Activated T-helper 17 cell treated with anti-CD3 and anti-CD28 coated beads, Interleukin-2, amount 50 U/mL, for 72 hours (primary cell): ENCODE results near the gene DNMT3L. TPM values are rescaled to one million over a fixed set of nuclear protein-coding genes. Genes with fewer than 3 reads are reported as not detected.
A peak's percentile ranks its signal among the peaks of the same experiment; 100 is the strongest.

ENCODE experiments used
- ATAC-seq: fragments of 150-1000 bp; cut with Tn5 transposase; replicated peaks from 2 replicates; pipeline ENCODE4 v1.10.0; 2021; ENCODE audit warnings: mild to moderate bottlenecking, moderate library complexity
- H3K27ac Mint-ChIP-seq: one replicate; pipeline ENCODE4 v1.8.0; 2022; ENCODE audit warnings: mixed read lengths
- H3K27me3 Mint-ChIP-seq: one replicate; pipeline ENCODE4 v1.8.0; 2022; ENCODE audit warnings: mixed read lengths
- H3K36me3 Mint-ChIP-seq: one replicate; pipeline ENCODE4 v1.8.0; 2022; ENCODE audit warnings: low read depth, mild to moderate bottlenecking, mixed read lengths
- H3K4me1 Mint-ChIP-seq: one replicate; pipeline ENCODE4 v1.8.0; 2022; ENCODE audit warnings: mixed read lengths
- H3K4me3 Mint-ChIP-seq: one replicate; pipeline ENCODE4 v1.8.0; 2022; ENCODE audit warnings: mild to moderate bottlenecking, mixed read lengths
- H3K9me3 Mint-ChIP-seq: one replicate; pipeline ENCODE4 v1.8.0; 2022; ENCODE audit warnings: mixed read lengths
- total RNA-seq, 2 donors: library from RNA; stranded (reverse); gene quantifications; one replicate each; pipeline ENCODE4 v1.2.3, GENCODE V29; 2022

Gene DNMT3L
- total RNA-seq, 2 donors from 2014 or later = not detected

GRCh38 chr21:44272284-44272858 lies 10.7 kb upstream of the DNMT3L start:
- Mint-ChIP-seq H3K27ac (no peak overlapping the region), H3K27me3 (no peaks in the 10 kb centered on the region), H3K4me3 (no peak overlapping the region), H3K4me1 (no peaks in the 10 kb centered on the region), H3K36me3 (no peaks in the 10 kb centered on the region), H3K9me3 (no peaks in the 10 kb centered on the region)
- ATAC-seq = no peak

- no peaks in the 10 kb centered on the region for H3K4me1 Mint-ChIP-seq
- no peaks in the 10 kb centered on the region for H3K36me3 Mint-ChIP-seq
- no peaks in the 10 kb centered on the region for H3K27me3 Mint-ChIP-seq
- H3K27ac Mint-ChIP-seq = no peak overlapping the region
- no peaks in the 10 kb centered on the region for H3K9me3 Mint-ChIP-seq
- ATAC-seq = no peak
- H3K4me3 Mint-ChIP-seq = no peak overlapping the region
Observed at GRCh38 chr21:44271558-44272283, 10.0 kb upstream of the DNMT3L start.

GRCh38 chr21:44269090-44269489 lies 7.4 kb upstream of the DNMT3L start:
- Mint-ChIP-seq H3K27me3 (no peaks in the 10 kb centered on the region), H3K9me3 (no peaks in the 10 kb centered on the region), H3K4me3 (no peak overlapping the region), H3K36me3 (no peaks in the 10 kb centered on the region), H3K4me1 (no peaks in the 10 kb centered on the region), H3K27ac (no peak overlapping the region)
- no peak for ATAC-seq

GRCh38 chr21:44267655-44268142 lies 6.0 kb upstream of the DNMT3L start:
- peak; percentile 46 for ATAC-seq
- Mint-ChIP-seq H3K4me3 (no peak overlapping the region), H3K27me3 (no peaks in the 10 kb centered on the region), H3K9me3 (no peaks in the 10 kb centered on the region), H3K4me1 (no peaks in the 10 kb centered on the region), H3K36me3 (no peaks in the 10 kb centered on the region), H3K27ac (no peak overlapping the region)

DNA sequence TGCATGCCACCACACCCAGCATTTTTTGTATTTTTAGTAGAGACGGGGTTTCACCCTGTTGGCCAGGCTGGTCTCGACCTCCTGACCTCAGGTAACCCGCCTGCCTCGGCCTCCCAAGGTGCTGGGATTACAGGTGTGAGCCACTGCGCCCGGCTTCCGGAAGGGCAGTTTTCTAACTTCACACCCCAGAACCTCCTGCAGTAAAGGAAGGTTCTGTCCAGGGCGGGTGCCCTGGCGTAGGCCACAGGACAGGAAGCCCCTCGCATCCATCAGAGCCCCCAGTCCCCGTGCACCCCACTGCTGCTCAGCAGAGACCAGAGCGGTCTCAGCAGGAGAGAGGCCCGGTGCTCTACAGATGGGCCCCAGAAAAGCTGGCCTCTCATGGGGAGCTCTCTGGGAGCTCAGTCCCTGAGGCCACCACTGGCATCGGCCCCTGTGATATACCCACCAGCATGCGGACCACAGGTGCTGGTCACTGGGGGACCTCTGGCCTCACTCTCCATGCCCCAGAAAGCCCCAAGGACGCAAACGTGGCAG lies 4.1 kb upstream of the DNMT3L start:
- H3K27me3 Mint-ChIP-seq = no peaks in the 10 kb centered on the region

GRCh38 chr21:44263768-44264167 lies 2.1 kb upstream of the DNMT3L start:
- H3K27me3 Mint-ChIP-seq = no peaks in the 10 kb centered on the region
- no peaks in the 10 kb centered on the region for H3K36me3 Mint-ChIP-seq
- H3K4me1 Mint-ChIP-seq = no peaks in the 10 kb centered on the region
- ATAC-seq = no peak
- H3K4me3 Mint-ChIP-seq = no peak overlapping the region
- H3K27ac Mint-ChIP-seq = no peak overlapping the region
- no peaks in the 10 kb centered on the region for H3K9me3 Mint-ChIP-seq

More for the DNA sequence above, 4.1 kb upstream of the DNMT3L start:
- no peaks in the 10 kb centered on the region for H3K36me3 Mint-ChIP-seq
- no peak for ATAC-seq
- H3K4me1 Mint-ChIP-seq = no peaks in the 10 kb centered on the region
- no peak overlapping the region for H3K27ac Mint-ChIP-seq
- H3K4me3 Mint-ChIP-seq = no peak overlapping the region
- no peaks in the 10 kb centered on the region for H3K9me3 Mint-ChIP-seq

- ATAC-seq = no peak
- no peaks in the 10 kb centered on the region for H3K27me3 Mint-ChIP-seq
- no peak overlapping the region for H3K4me3 Mint-ChIP-seq
- no peaks in the 10 kb centered on the region for H3K4me1 Mint-ChIP-seq
- no peaks in the 10 kb centered on the region for H3K36me3 Mint-ChIP-seq
- H3K27ac Mint-ChIP-seq = no peak overlapping the region
- no peaks in the 10 kb centered on the region for H3K9me3 Mint-ChIP-seq
Observed at GRCh38 chr21:44263221-44263760, 1.6 kb upstream of the DNMT3L start.

DNA sequence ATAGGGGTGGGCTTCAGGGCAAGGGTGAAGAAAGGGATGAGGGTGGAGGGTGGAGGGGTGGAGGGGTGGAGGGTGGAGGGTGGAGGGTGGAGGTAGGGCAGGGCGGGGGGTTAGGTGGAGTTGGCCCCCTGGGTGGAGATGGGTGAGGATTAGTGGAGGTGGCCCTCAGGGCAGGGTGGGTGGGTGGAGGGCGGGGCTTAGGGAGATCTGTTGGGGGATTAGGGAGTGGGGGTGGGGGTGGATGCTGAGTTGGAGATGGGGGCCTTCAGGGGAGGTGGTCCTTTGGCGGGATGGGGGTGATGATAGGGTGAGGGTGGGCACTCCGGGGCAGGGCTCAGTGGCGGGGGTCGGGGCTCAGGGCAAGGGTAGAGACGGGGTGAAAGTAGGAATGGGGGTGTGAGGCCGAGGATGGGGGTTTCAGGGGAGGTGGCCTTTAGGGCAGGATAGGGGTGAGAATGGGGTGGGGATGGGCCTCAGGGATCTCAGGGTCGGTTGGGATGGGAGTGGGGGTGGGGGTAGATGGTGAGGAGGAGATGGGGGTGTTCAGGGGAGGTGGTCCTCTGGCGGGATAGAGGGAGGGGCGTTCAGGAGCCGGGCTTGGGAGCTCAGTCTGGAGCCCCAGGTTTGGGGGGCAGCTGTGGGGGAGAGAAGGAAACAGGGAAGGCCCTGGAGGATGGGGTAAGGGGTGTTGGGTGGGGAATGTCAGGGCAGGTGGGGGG lies 800 bp upstream of the DNMT3L start:
- no peak for ATAC-seq
- H3K9me3 Mint-ChIP-seq = no peaks in the 10 kb centered on the region
- H3K27ac Mint-ChIP-seq = no peak overlapping the region

GRCh38 chr21:44260791-44261631 lies 686 bp downstream of the DNMT3L start:
- Mint-ChIP-seq H3K27me3 (no peaks in the 10 kb centered on the region), H3K27ac (no peak overlapping the region), H3K4me1 (no peaks in the 10 kb centered on the region), H3K4me3 (no peak overlapping the region), H3K36me3 (no peaks in the 10 kb centered on the region), H3K9me3 (no peaks in the 10 kb centered on the region)
- ATAC-seq = no peak

More for the DNA sequence above, 800 bp upstream of the DNMT3L start:
- H3K4me1 Mint-ChIP-seq = no peaks in the 10 kb centered on the region
- no peak overlapping the region for H3K4me3 Mint-ChIP-seq
- H3K36me3 Mint-ChIP-seq = no peaks in the 10 kb centered on the region
- H3K27me3 Mint-ChIP-seq = no peaks in the 10 kb centered on the region

GRCh38 chr21:44260066-44260465 lies 1.6 kb downstream of the DNMT3L start:
- Mint-ChIP-seq H3K36me3 (no peaks in the 10 kb centered on the region), H3K9me3 (no peaks in the 10 kb centered on the region), H3K4me1 (no peaks in the 10 kb centered on the region), H3K27me3 (no peaks in the 10 kb centered on the region), H3K4me3 (no peak overlapping the region), H3K27ac (no peak overlapping the region)
- ATAC-seq = no peak

GRCh38 chr21:44259082-44259705 lies 2.5 kb downstream of the DNMT3L start:
- no peak for ATAC-seq
- Mint-ChIP-seq H3K27ac (no peak overlapping the region), H3K4me1 (no peaks in the 10 kb centered on the region), H3K27me3 (no peaks in the 10 kb centered on the region), H3K36me3 (no peaks in the 10 kb centered on the region), H3K9me3 (no peaks in the 10 kb centered on the region), H3K4me3 (no peak overlapping the region)

DNA sequence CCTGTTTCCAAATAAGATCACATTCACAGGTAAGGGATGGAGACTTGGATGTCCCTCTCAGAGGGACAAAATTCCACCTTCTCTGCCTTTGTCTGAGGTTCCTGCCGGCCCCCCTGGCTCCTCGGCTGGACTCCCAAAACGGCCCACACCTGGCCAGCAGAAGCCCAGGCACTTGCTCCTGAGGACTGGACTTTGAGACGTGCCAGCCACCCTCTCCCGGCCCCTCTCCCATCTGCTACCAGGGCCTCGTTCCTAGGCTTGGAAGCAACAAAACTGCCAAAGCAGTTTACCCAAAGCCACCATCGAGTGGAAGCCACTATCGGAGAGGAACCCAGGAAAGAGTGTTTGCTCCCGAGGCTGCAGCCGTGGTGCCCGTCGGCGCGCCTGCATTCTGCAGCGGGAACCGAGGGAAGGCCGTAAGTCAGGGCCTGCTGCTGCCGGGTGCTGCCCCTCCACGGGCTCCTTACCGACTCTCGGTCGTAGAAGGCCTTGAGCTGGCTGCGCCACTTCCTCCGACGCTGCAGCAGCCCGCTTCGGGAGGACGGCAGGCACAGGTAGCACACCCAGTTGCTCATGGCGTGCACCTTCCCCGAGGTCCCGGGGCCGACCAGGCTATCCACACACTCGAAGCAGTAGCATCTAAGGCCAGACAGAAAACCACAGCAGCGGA lies 3.5 kb downstream of the DNMT3L start:
- no peaks in the 10 kb centered on the region for H3K36me3 Mint-ChIP-seq
- H3K27ac Mint-ChIP-seq = peak overlapping the region; percentile 33
- no peaks in the 10 kb centered on the region for H3K27me3 Mint-ChIP-seq
- no peaks in the 10 kb centered on the region for H3K9me3 Mint-ChIP-seq
- no peak overlapping the region for H3K4me3 Mint-ChIP-seq
- ATAC-seq = no peak
- H3K4me1 Mint-ChIP-seq = no peaks in the 10 kb centered on the region

GRCh38 chr21:44255511-44255981 lies 6.2 kb downstream of the DNMT3L start:
- Mint-ChIP-seq H3K4me3 (no peak overlapping the region), H3K27me3 (no peaks in the 10 kb centered on the region), H3K4me1 (no peaks in the 10 kb centered on the region), H3K9me3 (no peaks in the 10 kb centered on the region), H3K36me3 (no peaks in the 10 kb centered on the region), H3K27ac (no peak overlapping the region)
- no peak for ATAC-seq
